Measurements from ENCODE around the gene KDM4C.

DNA sequence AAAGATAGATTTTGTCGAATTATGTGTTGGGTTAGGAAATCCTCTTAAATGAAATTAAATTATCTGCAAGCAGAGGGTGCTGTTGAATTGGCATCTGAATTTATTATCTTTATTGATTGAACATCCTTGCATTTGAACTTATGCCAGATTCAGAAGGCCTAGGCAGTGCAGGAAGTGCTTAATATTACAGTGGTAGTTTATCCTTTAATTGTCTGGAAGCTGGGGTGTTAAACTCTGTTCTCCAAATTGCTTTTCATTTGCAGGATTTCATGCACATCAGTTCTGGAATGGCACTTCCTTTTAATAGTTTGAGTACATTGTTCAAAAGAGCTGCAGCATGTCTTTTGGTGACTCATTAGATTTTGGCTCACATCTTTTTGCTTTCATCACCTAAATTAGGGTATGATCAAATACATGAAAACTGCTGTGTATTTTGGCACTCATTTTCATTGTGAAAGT, 186.3 kb downstream of the KDM4C start:
- TF ChIP-seq POLR2A (IDR thresholded peaks at IDR 0.05; ENCODE audit: low read depth, low read length): no peak
- no peak for TF ChIP-seq POLR2AphosphoS5 (IDR thresholded peaks at IDR 0.05; ENCODE audit: low read depth, low read length)
- no peak for TF ChIP-seq TAF1 (IDR thresholded peaks at IDR 0.05; ENCODE audit: borderline replicate concordance, low read depth, low read length)
